HG03097 (cell line): Measurements from ENCODE around the gene GPR35.

Experiments used
- ATAC-seq: cut with Tn5 transposase; IDR thresholded peaks from one replicate; pipeline ENCODE4 v1.9.1; 2021; ENCODE audit not compliant: unreplicated experiment, low FRiP score

The GPR35 gene

DNA sequence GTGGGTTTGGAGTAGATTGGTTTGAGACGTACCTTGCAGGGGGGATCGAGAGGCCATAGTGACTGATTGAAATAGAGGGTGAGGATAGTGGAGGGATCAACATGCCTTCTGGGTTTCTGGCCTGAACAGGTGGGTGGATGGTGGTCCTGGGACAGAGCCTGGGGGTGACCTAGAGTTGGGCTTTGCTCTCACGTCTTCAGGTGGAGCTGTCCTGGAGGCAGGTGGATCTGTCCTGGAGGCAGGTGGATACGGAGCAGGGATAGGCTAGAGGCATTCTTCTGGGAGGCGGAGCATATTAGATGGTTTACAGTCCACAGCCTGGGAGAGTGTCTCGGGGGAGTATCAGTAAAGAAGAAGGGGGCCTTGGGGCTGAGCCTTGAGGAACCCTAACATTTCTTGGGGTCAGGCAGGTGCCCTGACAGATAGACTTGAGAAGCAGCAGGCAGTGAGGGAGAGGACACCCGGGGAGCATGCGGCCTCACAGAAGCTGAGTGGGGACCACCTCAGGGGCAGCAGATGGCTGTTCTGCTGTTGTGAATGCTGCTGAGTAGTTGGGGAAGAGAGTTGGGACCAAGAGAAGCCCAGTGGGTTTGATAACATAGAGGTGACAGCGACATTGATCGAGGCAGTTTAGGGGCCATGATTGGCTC lies 37.1 kb upstream of the GPR35 start:
- ATAC-seq: no peak

DNA sequence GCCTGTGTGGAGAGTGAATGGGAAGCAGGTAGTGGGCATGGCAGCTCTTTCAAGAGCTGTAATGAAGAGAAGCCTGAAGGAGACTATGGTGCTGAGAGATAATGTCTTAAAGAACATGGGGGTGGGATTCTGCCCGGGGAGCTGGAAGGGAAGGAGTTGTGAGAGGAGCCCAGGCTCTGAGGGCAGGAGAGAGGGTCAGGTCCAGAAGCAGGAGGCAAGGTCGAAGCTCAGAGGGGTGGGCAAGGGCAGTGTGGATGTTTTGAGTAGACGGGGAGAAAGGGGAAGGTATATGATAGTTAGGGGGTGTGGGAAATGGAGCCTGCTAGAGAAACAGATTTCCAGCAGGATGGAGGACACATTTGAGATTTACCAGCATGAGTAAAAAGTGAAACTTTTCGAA lies 36.6 kb upstream of the GPR35 start:
- no peak for ATAC-seq

- no peak for ATAC-seq
Observed at GRCh38 chr2:240589375-240589774, 35.9 kb upstream of the GPR35 start.

GRCh38 chr2:240589850-240590525 lies 35.3 kb upstream of the GPR35 start:
- no peak for ATAC-seq

GRCh38 chr2:240590681-240591111 lies 34.6 kb upstream of the GPR35 start:
- ATAC-seq: no peak

GRCh38 chr2:240591226-240591625 lies 34.1 kb upstream of the GPR35 start:
- ATAC-seq: no peak

- ATAC-seq: no peak
Observed at GRCh38 chr2:240591784-240592183, 33.5 kb upstream of the GPR35 start.

DNA sequence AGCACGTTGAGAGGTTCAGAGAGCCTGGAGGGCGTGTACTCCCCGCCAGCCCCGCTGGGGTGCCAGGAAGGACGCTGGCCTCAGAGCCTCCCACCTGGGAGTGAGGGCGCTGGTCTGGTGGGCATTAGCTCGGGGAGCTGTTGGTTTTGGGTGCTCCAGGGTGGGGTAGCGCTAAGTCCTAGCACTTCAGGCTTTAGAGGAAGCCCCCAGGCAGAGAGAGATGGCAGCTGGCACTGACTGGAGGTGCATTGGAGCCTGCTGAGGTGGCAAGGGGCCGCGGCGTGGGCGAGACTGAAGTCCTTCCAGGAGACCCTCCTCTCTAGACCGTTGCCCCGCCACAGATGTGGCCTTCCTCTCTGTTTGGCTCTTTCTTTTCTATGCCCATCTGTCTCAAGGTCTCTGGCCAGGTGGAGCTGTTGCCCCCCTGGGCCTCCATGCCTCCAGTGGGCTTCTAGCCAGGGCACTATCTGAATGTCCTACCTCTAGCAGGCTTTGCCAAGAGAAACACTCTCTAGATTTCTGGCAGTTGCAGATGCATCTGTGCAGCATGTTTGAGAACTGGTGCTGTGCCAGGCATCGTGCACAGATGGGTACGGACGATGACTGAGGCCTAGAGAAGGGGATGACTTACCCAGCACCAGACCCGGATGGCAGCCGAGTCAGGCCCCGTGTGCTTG lies 32.1 kb upstream of the GPR35 start:
- no peak for ATAC-seq

- no peak for ATAC-seq
Observed at GRCh38 chr2:240593703-240594451, 31.4 kb upstream of the GPR35 start.

DNA sequence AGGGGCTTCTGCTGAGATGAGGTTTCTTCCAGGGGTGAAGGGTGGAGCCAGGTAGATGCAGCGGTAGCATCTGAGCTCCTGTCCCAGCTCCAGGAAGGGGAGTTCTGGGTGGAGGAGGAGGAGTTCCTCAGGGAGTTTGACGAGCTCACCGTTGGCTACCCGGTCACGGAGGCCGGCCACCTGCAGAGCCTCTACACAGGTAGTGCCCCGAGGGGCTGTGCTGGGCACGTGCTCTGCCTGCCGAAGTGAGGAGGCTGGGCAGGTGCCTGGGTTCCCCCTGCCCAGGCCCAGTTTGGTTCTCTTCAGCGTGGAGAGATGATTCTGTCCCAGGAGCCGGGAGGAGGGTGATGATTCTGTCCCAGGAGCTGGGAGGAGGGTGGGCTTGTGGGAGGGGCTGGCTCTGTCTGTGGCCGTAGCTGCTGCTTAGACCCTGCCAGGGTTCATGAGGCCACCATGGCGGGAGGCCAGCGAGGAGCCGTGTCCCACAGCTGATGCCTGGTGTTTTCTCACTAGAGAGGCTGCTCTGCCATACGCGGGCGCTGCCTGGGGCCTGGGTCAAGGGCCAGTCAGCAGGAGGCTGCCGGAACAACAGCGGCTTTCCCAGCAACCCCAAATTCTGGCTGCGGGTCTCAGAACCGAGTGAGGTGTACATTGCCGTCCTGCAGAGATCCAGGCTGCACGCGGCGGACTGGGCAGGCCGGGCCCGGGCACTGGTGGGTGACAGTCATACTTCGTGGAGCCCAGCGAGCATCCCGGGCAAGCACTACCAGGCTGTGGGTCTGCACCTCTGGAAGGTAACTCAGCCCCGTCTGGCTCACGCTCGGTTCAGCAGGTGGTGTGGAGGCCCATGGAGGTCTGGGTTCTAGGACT lies 30.5 kb upstream of the GPR35 start:
- no peak for ATAC-seq

GRCh38 chr2:240595381-240596079 lies 29.8 kb upstream of the GPR35 start:
- no peak for ATAC-seq

GRCh38 chr2:240596080-240596460 lies 29.2 kb upstream of the GPR35 start:
- ATAC-seq: no peak

DNA sequence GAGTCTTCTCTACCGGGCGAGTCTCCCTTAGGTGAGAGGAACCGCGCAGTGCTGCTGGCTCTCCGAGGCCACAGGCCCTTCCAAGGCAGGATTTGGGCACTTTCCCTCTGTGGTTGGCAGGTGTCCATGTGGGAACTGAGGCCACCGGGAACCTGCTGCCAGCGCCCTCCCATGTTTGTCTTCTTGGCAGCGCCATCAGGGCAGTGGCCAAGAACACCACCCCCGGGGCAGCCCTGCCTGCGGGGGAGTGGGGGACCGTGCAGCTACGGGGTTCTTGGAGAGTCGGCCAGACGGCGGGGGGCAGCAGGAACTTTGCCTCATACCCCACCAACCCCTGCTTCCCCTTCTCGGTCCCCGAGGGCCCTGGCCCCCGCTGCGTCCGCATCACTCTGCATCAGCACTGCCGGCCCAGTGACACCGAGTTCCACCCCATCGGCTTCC lies 28.8 kb upstream of the GPR35 start:
- no peak for ATAC-seq

DNA sequence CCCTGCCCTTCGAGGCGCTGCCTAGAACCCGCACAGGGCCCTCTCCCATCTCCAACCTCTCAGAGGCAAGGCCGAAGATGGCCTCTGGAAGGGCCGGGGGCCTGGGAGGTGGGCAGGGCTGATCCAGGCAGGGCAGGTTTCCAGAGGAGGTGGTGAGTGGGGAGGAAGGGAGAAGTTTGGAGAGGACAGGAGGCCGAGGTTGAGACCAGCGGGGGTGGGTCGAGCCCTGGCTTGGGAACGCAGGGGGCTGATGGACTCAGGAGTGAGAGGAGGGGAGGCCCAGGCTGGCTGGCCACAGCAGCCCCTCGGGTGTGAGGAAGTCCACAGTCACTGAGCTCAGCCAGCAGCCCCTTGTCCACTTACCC lies 28.2 kb upstream of the GPR35 start:
- ATAC-seq: no peak

GRCh38 chr2:240597419-240598181 lies 27.7 kb upstream of the GPR35 start:
- no peak for ATAC-seq

DNA sequence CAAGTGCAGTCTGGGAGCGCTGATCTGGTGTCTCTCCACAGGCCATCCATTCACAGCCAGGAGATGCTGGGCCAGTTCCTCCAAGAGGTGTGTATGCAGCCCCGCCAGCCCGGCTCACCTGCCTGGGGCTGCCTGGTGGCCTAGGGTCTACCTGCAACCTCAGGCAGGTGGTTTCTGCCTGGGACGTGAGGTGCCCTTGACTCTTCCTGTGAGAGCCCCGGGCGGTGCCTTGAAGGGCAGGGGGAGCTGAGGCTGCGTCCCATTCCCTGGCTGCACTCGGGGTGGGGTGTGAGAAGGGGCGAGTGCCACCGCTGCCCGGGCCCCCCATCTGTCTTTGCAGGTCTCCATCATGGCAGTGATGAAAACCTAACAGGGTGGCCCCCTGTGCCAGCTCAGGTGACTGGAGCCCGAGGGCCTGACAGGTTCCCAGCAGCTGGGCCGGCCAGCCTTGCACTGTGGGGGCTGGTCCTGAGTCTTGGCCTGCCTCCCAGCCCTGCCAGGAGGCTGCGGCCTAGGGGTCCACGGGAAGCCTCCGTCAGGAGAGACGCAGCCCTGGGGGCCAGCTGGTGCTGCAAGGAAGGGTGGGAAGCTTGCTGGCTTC lies 26.9 kb upstream of the GPR35 start:
- no peak for ATAC-seq

GRCh38 chr2:240599141-240599583 lies 26.1 kb upstream of the GPR35 start:
- no peak for ATAC-seq

DNA sequence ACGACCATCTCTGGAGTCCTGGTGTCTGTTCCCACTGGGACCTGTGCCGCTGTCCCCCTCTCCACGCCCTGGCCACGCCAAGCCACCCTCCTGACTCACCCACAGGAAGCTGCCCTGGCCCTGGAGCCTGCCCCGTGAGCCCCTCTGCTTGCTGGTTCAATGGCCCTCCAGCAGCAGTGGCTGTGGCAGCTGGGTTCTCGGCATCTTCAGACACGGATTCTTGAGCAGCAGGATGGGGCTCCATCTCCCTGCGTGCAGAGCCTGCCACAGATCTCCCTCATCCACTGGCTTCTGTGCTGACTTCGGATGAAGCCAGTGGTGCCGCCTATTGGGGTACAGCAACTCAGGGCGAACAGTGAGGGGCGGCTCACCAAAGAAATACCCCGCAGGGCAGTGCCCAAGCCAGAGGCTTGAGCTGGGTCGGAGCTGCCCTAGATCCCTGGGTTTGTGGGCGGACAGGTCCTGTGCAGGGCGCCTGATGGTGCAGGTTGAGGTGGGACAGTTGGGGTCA lies 24.8 kb upstream of the GPR35 start:
- no peak for ATAC-seq
